Endometrium (tissue), 2 donors: ENCODE data around the gene FAM229B.
A peak's percentile ranks its signal among the peaks of the same experiment; 100 is the strongest.

Source experiments
- FAIRE-seq: peaks from 2 replicates; lab custom pipeline; 2012; peaks lifted over from hg19 to GRCh38; lab: Jason Lieb, UNC
- donor health status: control.
- donor health status: control.

FAM229B gene

GRCh38 chr6:112144145-112144926 is 56.9 kb downstream of the FAM229B start:
- no peak for FAIRE-seq

- no peak for FAIRE-seq
Measured at GRCh38 chr6:112145080-112145573, 57.7 kb downstream of the FAM229B start.

GRCh38 chr6:112148103-112148502 is 60.7 kb downstream of the FAM229B start:
- no peak for FAIRE-seq

GRCh38 chr6:112149236-112149635 is 61.8 kb downstream of the FAM229B start:
- no peak for FAIRE-seq

GRCh38 chr6:112149719-112150263 is 62.4 kb downstream of the FAM229B start:
- FAIRE-seq = peak; percentile 95

GRCh38 chr6:112150363-112150762 is 63.0 kb downstream of the FAM229B start:
- FAIRE-seq = no peak
